K562 (cell line): ENCODE results near the gene SLC22A4.

Experiments used
- BRCA1 ChIP-seq, 2 experiments: fragments of 450-650 bp in 1 of 2; sonication (generic) in 1 of 2; formaldehyde crosslinking in 1 of 2; IDR thresholded peaks; 2 replicates each; pipeline versions ENCODE4 v1.5.0 to v1.6.1; 2017 to 2020; ENCODE audit warnings: mild to moderate bottlenecking in 1 of 2, missing genetic modification reagents in 1 of 2
- CREB1 ChIP-seq, 2 experiments: sonication (generic) in 1 of 2; formaldehyde crosslinking in 1 of 2; IDR thresholded peaks; 2 replicates each; pipeline versions ENCODE4 v1.6.1 to v1.8.0; 2012 to 2022; ENCODE audit warnings: inconsistent platforms in 1 of 2, mild to moderate bottlenecking in 1 of 2, missing genetic modification reagents in 1 of 2, moderate library complexity in 1 of 2
- KDM4B ChIP-seq, 2 experiments: fragments of 450-650 bp in 1 of 2; sonication (generic) in 1 of 2; IDR thresholded peaks; 2 replicates each; pipeline ENCODE4 v1.6.1; 2016 to 2017; ENCODE audit warnings: borderline replicate concordance in 2 of 2, antibody characterized with exemption in 1 of 2, low read depth in 1 of 2, mild to moderate bottlenecking in 1 of 2
- RFX5 ChIP-seq: IDR thresholded peaks from 2 replicates; pipeline ENCODE4 v1.6.1; 2011; ENCODE audit warnings: low read depth, mild to moderate bottlenecking, improper control_type of control experiment, low read length
- TF ChIP-seq, protein P1 (sequence below): fragments of 450-650 bp; formaldehyde crosslinking; IDR thresholded peaks from 2 replicates; pipeline ENCODE4 v1.4.0; 2020; ENCODE audit warnings: mild to moderate bottlenecking, mixed read lengths
- TF ChIP-seq, protein P2 (sequence below): sonication (generic); formaldehyde crosslinking; IDR thresholded peaks from 2 replicates; pipeline ENCODE4 v1.8.0; 2022; ENCODE audit warnings: mild to moderate bottlenecking, low read depth, missing genetic modification reagents

DNA sequence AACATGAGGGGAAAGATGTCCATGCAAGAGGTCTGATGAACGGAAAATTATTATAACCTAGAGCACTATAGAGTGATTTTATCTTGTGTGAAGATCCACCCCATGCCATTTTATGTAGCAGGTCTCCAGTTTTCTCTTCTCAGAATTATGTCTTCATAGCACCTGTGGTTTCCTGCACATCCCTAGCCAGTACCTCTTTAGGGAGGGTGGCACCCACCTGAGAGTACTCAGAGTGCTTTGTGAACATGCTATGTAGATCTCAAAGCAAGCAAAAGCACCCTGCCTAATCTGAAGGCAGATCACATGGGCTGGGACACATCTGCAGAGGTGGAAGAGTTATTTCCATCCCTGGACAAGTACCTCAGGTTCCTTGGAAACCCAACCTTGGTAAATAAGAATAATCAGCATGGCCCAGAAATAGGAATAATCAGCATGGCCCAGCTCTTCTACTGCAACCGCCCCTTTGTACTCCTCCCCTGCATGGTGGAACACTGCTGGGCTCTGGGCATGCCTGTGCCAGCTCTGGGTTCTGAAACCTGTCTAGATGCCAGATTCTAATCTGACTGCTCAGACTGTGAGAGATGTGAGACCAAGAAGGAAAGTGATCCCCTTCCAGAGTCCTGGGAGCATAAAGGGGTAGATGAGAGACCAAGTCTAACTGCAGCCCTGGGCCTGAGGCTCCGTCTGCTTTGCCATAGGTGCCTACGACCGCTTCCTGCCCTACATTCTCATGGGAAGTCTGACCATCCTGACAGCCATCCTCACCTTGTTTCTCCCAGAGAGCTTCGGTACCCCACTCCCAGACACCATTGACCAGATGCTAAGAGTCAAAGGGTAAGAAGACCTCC is 99.0 kb downstream of the SLC22A4 start:
- TF ChIP-seq RFX5, result no peak
- TF ChIP-seq, protein P1, sequence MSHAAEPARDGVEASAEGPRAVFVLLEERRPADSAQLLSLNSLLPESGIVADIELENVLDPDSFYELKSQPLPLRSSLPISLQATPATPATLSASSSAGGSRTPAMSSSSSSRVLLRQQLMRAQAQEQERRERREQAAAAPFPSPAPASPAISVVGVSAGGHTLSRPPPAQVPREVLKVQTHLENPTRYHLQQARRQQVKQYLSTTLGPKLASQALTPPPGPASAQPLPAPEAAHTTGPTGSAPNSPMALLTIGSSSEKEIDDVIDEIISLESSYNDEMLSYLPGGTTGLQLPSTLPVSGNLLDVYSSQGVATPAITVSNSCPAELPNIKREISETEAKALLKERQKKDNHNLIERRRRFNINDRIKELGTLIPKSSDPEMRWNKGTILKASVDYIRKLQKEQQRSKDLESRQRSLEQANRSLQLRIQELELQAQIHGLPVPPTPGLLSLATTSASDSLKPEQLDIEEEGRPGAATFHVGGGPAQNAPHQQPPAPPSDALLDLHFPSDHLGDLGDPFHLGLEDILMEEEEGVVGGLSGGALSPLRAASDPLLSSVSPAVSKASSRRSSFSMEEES (CRISPR knock-in tag), result no peak
- TF ChIP-seq, protein P2, sequence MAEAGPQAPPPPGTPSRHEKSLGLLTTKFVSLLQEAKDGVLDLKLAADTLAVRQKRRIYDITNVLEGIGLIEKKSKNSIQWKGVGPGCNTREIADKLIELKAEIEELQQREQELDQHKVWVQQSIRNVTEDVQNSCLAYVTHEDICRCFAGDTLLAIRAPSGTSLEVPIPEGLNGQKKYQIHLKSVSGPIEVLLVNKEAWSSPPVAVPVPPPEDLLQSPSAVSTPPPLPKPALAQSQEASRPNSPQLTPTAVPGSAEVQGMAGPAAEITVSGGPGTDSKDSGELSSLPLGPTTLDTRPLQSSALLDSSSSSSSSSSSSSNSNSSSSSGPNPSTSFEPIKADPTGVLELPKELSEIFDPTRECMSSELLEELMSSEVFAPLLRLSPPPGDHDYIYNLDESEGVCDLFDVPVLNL (CRISPR knock-in tag), result no peak
- no peak for TF ChIP-seq CREB1 (IDR thresholded peaks at IDR 0.05)
- TF ChIP-seq CREB1 (CRISPR knock-in tag; IDR thresholded peaks at IDR 0.05), result no peak
- no peak for TF ChIP-seq KDM4B (IDR thresholded peaks at IDR 0.05; ENCODE audit: borderline replicate concordance in 2 of 2, low read depth in 1 of 2)
- TF ChIP-seq BRCA1 (IDR thresholded peaks at IDR 0.05), result no peak
- TF ChIP-seq BRCA1 (CRISPR knock-in tag; IDR thresholded peaks at IDR 0.05), result no peak
